ENCODE measurements around the gene SLX4IP. TPM values are rescaled to one million over a fixed set of nuclear protein-coding genes. Genes with fewer than 3 reads are reported as not detected.
"Not testable (repeated sequence)": the region's sequence is repeated elsewhere in the genome, so short reads cannot be mapped to it uniquely, and the experiment has no call there.

SLX4IP gene
- total and polyA plus RNA-seq, 7 donors: 0.20 to 1.9 (median 0.86) TPM

GRCh38 chr20:10616212-10616611, 181.1 kb downstream of the SLX4IP start:
- WGBS, 3 donors: 98 to 100% (median 99%) methylated on average over 3 of the region's 3 CpGs

GRCh38 chr20:10617549-10618133, 182.5 kb downstream of the SLX4IP start:
- H3K27me3 ChIP-seq (ENCODE audit: insufficient read depth in 3 of 3, low read length in 2 of 3); H3K36me3 ChIP-seq (ENCODE audit: insufficient read depth in 1 of 2, low read depth in 1 of 2); H3K4me3 ChIP-seq; H3K9me3 ChIP-seq; DNase-seq; ATAC-seq; H3K4me1 ChIP-seq; intact Hi-C loops (cut with DNase I); H3K27ac ChIP-seq: not testable (repeated sequence)
- WGBS, 3 donors: 96 to 100% (median 97%) methylated on average over 4 of the region's 4 CpGs

More at GRCh38 chr20:10616212-10616611, 181.1 kb downstream of the SLX4IP start:
- H3K27ac ChIP-seq: no peak overlapping the region
- no peak for TF ChIP-seq CTCF (IDR thresholded peaks at IDR 0.05)
- intact Hi-C loops (cut with DNase I): no loop called here
- ATAC-seq: no peak
- no peaks in the 10 kb centered on the region for H3K27me3 ChIP-seq (ENCODE audit: insufficient read depth in 3 of 3, low read length in 2 of 3)
- H3K36me3 ChIP-seq (ENCODE audit: insufficient read depth in 1 of 2, low read depth in 1 of 2): no peaks in the 10 kb centered on the region
- no peaks in the 10 kb centered on the region for H3K9me3 ChIP-seq
- no peak overlapping the region for H3K4me3 ChIP-seq
- H3K4me1 ChIP-seq: peaks cover 3% of the 10 kb centered on the region
- no peak for DNase-seq

- Histone ChIP-seq H3K27ac (no peak overlapping the region), H3K36me3 (ENCODE audit: insufficient read depth in 1 of 2, low read depth in 1 of 2) (no peaks in the 10 kb centered on the region), H3K9me3 (no peaks in the 10 kb centered on the region), H3K4me3 (no peak overlapping the region), H3K4me1 (peaks cover 3% of the 10 kb centered on the region), H3K27me3 (ENCODE audit: insufficient read depth in 3 of 3, low read length in 2 of 3) (no peaks in the 10 kb centered on the region)
- no peak for ATAC-seq
- intact Hi-C loops (cut with DNase I): no loop called here
- DNase-seq: no peak
- TF ChIP-seq CTCF (IDR thresholded peaks at IDR 0.05): no peak
- 75 to 92% (median 83%) methylated on average over 6 of the region's 6 CpGs for WGBS, 3 donors
These were observed 183.6 kb downstream of the SLX4IP start for GRCh38 chr20:10618611-10619245.

GRCh38 chr20:10619427-10619826, 184.3 kb downstream of the SLX4IP start:
- H3K27ac ChIP-seq: no peak overlapping the region
- no peaks in the 10 kb centered on the region for H3K36me3 ChIP-seq (ENCODE audit: insufficient read depth in 1 of 2, low read depth in 1 of 2)
- no peaks in the 10 kb centered on the region for H3K27me3 ChIP-seq (ENCODE audit: insufficient read depth in 3 of 3, low read length in 2 of 3)
- no peak overlapping the region for H3K4me3 ChIP-seq
- peaks cover 3% of the 10 kb centered on the region for H3K4me1 ChIP-seq
- intact Hi-C loops (cut with DNase I): no loop called here
- no peak for TF ChIP-seq CTCF (IDR thresholded peaks at IDR 0.05)
- DNase-seq (no peak), ATAC-seq (no peak)
- WGBS, 3 donors: 77 to 89% (median 80%) methylated on average over 3 of the region's 3 CpGs
- no peaks in the 10 kb centered on the region for H3K9me3 ChIP-seq

- H3K4me3 ChIP-seq: no peak overlapping the region
- DNase-seq: no peak
- H3K36me3 ChIP-seq (ENCODE audit: insufficient read depth in 1 of 2, low read depth in 1 of 2): no peaks in the 10 kb centered on the region
- H3K9me3 ChIP-seq: no peaks in the 10 kb centered on the region
- ATAC-seq: no peak
- no peak for TF ChIP-seq CTCF (IDR thresholded peaks at IDR 0.05)
- intact Hi-C loops (cut with DNase I): no loop called here
- peaks cover 3% of the 10 kb centered on the region for H3K4me1 ChIP-seq
- 91 to 96% (median 92%) methylated on average over 3 of the region's 3 CpGs for WGBS, 3 donors
- no peaks in the 10 kb centered on the region for H3K27me3 ChIP-seq (ENCODE audit: insufficient read depth in 3 of 3, low read length in 2 of 3)
- no peak overlapping the region for H3K27ac ChIP-seq
These were observed 186.0 kb downstream of the SLX4IP start for GRCh38 chr20:10621149-10621548.
